Amygdala (tissue), 56 donors: ENCODE results near the gene TMC3.

Experiments used
- DNase-seq, 56 donors: peaks; one replicate each; lab custom pipeline; 2025; lab: John Stamatoyannopoulos, UW

Gene TMC3

DNA sequence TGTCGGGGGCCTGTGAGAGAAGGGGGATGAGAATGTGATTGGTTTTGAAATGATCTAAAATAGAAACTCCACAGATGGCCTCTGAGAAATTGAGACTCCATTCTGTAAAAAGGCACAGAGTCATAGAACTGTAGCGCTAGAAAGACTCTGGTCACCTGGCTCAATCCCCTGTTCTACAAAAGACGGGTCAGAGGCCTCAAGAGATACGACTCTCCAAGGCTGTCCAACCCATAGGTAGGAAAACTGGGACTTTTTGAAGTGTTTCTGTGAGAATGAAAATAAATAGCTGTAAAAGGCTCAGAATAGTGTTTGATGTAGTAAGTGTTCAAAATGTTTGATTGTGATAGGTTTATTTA, 11.7 kb upstream of the TMC3 start:
- no peak for DNase-seq

DNA sequence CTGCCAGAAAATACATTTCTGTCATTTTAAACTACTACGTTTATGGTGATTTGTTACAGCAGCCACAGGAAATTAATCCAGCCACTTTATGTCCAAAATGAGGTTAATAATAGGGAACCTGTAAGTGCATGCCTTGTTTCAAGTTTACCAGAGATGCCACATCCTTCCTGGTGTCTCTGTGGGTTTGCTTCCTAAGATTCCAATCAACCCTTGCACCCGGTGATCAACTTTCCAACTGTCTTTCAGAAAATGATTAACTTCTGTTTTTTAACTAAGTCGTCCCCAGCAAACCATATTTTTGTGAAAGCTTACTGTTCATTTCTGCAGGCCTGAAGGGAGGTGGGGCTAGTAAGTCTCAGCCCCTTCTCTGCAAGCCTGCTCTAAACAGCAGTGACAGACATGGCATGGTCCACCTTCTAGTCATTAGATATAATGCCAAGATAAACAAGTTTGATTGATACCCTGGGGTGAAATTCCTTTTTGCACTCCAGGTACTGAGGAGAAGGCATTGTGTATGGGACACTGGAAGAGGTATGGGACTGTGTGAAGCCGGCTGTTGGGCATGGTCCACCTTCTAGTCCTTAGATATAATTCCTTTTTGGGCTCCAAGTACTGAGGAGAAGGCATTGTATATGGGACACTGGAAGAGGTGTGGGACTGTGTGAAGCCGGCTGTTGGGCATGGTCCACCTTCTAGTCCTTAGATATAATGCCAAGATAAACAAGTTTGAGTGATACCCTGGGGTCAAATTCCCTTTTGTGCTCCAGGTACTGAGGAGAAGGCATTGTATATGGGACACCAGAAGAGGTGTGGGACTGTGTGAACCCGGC, 11.1 kb upstream of the TMC3 start:
- no peak for DNase-seq

DNA sequence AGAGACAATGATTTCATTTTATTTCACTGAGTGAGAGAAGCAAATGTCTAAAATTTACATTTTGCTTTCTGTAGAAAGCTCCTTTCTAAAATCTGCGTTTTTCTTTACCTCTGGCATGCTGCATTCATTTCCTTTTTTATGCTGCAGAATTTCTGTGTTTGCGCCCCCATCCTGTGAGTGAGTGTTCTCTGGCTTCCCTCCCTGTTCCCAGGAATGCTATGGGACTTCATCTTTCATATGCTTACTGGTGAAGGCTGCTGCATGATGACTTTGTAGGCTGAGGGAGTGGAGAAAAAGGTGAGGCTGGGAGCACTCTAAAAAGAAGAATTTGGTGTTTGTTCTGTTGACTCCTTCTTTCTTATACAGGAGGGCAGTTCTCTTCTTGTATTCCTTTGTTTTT, 7.7 kb upstream of the TMC3 start:
- DNase-seq = no peak

DNA sequence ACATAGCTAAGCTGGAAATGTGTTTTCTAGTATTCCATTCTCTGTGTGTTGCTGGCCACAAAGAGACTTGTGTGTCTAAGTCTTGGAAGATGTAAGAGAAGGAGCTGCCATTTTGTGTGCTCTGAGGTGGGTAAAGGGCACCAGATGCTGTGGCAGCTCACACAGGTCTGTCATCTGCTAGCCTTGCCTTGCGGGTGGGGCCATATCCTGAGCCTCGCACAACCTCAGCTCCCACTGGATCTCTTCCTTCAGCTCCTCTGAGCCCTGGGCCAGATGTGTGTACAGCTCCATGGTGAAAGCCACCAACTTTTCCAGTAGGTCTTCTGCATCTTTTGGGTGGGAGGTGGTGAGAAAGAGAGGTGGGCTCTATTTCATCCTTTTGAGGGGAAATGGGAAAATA, 6.7 kb upstream of the TMC3 start:
- DNase-seq = no peak

DNA sequence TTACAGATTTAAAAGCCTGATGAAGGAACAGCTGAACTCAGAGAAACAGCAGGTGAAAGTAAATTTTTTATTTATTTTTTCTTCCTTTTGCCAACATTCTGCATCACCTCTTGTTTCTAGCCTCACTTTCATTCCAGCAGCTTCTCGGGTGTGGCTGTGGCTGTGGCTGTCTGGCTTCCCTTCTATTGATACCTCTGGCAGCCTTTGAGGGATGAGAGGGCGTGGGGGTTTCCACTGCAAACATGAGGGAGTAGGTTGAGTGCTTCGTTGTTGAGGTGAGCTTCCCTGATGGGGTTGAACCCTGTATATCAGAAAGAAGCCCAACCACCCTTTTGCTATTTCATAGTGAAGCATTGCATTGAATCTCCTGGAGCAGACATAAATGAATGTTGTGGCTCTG, 6.2 kb upstream of the TMC3 start:
- no peak for DNase-seq

DNA sequence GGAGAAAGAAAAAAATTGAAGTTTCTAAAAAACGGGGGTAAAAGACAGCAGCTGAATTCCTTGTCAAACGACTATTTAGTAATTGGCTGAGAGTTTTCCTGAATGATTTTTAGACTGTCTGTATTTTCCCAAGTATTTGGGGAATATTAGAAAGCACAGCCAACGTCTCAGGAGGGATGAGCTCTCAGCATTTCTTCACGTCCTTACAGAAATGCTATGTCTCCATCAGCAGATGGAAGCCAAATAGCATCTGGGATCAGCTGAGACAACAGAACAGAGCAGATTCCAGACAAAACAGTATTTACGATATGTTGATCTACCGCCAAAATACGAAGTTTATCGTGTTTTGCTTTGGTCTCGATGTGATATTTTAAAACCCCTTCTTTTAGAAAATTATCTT, 5.3 kb upstream of the TMC3 start:
- DNase-seq = no peak

DNA sequence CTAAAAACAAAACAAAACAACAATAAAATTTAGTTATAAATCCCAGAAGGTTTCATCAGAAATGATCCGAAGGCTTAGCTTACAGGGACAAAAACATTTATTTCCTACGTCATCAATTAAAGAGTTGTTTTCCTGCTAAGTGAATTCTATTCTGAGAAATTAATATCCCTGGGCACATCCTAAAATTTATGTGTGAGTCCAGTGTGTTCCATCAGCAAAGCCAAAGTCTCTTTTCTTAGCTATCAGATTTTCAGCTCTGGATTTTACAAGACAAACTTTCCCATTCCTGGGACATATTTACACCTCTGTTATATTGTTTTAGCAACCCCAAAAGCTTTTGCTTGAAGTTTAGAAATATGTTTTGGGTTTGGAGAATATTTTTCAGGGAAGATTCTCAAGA, 4.4 kb upstream of the TMC3 start:
- DNase-seq = no peak

DNA sequence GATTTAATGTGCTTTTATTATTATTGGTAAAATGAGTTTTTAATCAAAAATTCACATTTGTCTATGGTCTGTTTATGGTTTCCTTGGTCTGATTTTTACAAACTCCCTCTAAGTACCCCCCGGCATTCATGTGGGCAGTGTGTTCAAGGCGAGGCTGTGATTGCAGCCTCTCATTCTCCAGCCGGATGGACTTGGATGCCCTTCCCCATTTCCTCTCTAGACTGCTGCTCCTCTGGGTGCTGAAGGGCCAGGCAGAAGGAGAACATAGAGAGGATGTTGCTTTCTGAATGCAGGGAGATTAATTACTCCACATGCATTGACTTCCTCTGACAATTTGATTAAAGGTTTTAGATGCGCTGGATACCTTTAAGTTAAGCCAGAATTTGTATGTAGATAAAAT, 3.9 kb upstream of the TMC3 start:
- no peak for DNase-seq

DNA sequence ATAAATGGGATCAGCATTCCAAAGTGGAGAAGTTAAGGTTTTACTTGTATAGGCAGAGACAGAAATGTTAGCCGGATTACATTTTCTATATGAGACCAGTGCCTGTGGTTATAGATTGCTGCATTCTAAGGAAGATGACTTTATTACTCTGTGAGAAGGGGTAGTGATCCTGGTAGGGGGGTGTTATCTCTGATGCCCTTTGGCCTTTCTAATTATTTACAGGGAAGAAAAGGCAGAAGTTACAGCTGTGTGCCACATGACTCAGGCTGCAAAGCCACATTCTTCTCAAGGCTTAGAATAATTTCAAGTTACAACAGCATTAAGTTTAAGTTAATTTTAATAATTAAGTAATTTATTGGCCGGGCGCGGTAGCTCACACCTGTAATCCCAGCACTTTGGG, 2.2 kb upstream of the TMC3 start:
- no peak for DNase-seq

DNA sequence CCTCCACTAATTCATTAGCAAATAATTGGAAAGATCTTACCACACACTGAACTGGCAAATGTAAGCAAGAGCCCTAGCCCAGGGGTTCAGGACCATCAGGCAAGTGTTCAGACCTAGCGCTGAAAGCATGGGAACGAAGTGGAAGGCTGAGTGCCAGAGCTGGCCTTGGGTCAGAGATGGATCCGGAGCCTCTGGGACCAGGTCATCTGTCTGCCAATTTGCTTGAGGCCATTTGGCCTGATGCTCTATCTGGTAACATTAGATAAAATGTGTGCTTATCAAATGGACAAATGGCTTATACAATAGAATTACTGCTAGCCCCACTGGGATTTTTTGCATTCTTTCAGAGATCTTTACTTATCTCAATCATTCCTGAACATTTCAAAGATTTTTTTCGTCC, 1.4 kb upstream of the TMC3 start:
- DNase-seq = no peak

DNA sequence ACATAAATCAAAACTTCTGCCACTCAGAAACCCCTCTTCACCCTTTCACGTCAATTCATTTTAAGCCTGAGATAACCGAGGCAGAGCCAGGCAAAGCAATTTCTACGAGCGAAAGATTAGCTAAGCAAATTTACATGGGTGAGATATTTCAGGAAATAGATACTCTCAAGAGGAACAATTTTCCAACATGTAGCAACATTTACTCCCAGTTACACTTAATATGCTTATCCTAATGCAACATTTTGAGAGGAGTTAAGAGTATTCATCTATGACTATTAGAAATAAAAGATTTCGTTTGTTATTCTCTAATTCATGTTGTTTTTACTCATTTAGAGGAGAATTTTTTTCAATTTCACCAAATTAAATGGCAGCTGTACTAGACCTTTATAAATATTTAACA, 837 bp downstream of the TMC3 start:
- DNase-seq = no peak

DNA sequence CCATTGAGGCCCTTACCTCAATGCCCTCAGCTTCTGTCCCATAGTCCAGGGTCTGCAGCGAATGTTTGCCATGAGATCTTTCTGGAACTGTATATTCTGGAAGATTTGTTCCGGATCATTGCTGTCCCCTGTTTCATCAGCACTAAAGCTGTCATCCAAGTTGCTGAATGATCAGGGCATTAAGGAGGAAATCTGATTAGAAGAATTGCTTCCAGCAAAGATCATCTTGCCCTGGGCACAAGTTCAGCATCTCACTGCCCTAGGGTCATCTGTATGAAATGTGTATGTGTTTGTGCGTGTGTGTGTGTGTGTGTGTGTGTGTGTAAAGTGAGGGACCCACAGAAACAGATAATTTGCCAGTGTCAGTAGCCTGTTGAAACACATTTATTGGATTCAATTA, 1.4 kb downstream of the TMC3 start:
- DNase-seq = no peak

DNA sequence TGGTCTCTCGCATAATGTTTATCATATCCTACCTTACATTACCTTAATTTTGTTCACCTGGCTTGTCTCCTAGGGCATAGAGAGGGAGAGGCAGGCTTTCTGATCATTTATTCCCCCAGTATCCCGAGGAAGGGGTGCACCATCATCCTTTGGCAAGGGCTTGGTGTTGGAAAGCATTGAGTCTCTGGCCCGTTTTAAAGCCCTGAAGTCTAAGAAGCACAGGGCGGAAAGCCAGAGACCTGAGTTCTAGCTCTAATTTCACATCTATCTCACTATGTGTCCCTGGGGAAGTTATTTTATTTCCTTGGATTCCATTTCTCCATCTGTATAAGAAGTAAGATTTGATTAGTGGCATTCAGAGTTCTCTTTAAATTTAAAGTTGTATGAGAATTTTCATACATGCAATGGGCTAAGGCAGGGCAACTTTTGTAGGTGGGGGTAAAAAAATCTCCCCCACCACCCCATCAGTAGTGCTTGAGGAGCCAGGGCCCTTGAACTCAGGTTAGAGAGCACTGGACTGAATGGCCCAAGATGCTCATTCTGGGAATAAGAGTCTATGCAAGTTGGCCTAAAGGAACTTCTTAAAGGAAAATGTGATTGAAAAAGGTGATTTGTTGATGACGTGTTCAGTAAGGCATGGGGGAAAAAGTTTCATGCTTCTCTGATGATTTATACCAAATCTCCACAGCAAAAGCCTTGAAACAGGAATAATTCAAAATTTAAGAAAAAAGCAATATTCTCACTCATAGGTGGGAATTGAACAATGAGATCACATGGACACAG, 10.1 kb downstream of the TMC3 start:
- no peak for DNase-seq

DNA sequence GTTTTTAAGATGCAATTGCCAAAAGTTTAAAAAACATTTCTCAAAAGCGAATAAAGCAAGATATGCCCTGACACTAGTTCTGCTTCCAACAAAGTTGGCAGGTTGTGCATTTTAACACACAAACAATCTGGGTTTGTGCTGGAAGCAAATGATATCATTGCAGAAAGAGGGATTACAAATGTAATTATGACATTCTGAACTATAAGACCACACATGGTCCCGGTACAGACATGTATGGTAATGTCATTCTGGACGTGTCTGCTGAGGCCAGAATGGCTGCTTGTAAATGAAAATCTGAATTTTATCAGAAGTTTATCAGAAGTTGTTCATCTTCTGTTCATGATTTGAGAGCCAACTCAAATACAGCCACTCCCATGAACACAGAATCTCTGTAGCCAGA, 10.7 kb downstream of the TMC3 start:
- no peak for DNase-seq

DNA sequence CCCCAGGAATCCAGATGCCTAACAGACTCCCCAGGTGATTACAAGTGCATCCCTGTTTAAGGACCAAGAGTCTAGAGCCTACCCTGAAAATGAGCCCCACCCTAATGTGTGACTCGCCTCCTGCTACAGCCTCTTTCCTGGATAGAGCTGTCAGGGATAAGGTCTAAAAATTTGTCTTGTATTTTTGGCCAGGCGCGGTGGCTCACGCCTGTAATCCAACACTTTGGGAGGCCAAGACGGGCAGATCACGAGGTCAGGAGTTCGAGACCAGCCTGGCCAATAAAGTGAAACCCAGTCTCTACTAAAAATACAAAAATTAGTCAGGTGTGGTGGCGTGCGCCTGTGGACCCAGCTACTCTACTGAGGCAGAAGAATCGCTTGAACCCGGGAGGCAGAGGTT, 11.2 kb downstream of the TMC3 start:
- DNase-seq = no peak

DNA sequence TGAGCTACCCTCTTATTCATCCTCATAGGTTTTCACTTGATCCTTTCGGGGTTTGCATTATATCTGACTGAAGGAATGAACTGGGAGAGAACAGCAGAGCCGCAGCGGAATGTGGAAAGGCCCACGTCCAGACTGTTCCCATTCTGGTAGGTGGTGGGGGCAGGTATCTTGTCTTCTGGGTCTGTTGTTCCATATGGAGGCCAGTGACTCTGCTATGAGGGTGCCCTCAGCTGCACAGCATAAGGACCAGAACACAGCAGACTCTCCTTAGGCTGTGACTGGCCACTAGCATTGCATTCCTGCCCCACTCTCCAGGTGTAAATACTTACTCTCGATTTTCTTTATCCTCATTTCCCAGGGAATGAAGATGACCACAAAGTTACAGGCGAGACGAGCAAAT, 12.1 kb downstream of the TMC3 start:
- DNase-seq = no peak

DNA sequence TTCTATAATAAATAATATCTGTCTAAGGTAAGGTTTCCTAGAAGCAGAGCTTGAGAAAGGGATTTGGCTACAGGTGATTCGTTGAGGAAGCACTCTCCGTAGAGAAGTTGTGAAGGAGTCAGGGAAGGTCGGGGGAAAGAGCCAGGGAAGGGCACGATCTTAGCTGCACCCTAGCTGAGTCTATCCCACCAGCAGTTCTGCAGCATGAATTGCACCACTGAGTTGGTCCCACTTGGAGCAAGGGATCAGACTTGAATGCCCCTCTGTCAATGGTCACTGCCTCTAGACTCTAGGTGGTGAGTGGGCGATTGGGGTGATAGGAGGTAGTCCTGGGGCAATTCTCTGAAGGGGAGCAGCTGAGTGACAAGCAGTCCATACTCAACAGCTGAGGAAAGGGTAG, 13.5 kb downstream of the TMC3 start:
- no peak for DNase-seq

DNA sequence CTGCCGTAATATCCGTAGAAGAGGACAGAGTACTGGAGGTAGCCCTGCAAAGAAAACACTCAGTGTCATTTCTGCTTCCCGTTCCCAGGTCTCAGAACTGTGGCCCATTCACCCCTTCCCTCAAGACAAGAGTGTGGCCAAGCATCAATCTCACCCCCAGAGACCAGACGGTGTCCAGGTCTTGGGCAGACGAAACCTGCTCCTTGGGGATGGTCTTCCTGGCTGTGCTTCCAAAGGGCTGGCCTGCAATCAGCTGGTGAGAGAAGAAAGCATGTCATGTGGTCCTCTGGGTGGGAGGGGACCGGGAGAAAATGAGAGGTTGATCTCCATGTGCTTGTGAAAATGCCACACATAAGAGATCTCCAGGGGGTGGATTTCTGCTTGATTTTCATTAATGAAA, 15.8 kb downstream of the TMC3 start:
- DNase-seq = no peak

DNA sequence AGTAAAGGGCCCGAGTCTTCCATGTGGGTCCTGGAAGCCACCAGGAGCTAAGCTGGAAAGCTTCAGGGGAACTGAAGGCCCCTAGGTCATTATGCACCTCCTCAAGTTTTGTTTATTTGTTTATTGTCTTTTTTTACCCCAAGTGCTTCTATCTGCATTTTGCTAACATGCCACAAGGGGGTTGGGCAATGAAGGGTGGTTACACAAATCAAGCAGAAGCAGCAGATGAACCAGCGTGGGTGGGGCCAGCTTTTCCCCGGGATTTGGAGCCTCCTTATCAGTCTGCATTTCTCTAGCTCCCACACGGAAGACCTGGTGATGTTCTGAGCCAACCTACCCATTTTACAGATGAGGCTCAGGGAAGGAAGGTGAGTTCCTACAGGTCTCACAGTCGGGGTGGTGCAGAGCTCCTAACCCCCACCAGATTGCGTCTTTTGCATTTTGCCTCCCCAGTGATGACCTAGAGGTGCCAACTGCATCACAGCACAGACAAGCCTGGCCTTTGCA, 16.8 kb downstream of the TMC3 start:
- no peak for DNase-seq

DNA sequence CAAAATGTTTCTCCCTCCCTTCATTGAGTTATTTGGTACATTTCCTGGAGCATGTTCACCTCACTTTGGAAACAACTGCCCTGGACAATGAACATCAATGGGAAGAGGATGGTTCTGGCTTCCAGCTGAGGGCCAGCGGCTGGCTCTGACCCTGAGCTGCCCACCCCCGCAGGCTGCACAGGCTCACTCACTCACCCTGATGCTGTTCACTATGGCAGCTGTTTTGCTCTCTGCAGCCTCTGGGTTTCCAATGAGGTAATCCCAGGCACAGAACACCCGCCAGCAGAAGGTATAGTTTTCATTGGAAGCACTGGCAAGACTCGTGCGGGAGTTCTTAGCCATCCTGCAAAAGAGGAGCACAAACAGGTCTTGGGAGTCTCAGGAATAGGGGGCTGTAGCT, 17.8 kb downstream of the TMC3 start:
- no peak for DNase-seq

DNA sequence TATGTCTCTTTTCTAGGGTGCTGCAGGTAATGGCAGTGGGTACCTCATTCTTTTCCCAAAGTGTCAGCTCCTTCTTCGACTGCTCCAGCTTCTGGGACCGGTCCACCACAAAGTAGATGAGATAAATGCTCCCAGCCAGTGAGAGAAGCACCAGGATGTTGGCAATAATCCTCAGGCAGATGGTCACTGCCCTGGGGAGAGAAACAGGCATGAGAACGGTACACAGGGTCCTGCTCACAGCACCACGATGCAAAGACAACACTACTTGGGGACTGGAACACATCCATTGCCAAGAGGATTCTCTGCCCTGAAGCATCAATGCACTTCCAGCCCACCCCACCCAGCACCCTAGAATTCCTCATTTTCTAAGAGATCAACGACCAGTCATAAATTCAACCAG, 22.4 kb downstream of the TMC3 start:
- DNase-seq = no peak

DNA sequence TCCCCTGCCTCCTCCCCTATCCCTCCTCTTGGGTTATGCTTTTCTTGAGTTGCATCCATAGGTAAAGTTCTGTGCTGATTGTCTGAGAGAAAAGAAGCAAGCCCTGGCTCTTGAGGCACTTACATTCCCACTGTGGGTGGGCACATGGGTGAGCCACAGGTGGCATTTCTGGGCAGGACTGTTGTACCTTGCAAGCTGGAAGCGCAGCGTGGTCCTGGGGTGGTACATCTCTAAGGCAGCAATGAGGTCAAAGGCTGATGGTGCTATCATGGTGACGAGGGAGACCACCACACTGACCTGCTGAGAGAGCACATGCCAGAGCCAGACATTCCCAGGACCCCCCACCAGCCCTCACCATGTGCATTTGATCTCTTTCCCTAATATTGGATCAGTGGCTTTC, 24.7 kb downstream of the TMC3 start:
- no peak for DNase-seq
